Stimulated activated CD4-positive, alpha-beta T cell treated with anti-CD3 and anti-CD28 coated beads, TNF-alpha, amount 100 ng/mL, for 24 hours (primary cell): ENCODE data around the gene ZNF525.
"Not testable (repeated sequence)": the region's sequence is repeated elsewhere in the genome, so short reads cannot be mapped to it uniquely, and the experiment has no call there.

ENCODE experiments used
- DNase-seq, 3 experiments: peaks; one replicate each; pipeline ENCODE4 v3.0.0-alpha.2; 2020; ENCODE audit warnings: low read depth in 3 of 3

ZNF525 gene

DNA sequence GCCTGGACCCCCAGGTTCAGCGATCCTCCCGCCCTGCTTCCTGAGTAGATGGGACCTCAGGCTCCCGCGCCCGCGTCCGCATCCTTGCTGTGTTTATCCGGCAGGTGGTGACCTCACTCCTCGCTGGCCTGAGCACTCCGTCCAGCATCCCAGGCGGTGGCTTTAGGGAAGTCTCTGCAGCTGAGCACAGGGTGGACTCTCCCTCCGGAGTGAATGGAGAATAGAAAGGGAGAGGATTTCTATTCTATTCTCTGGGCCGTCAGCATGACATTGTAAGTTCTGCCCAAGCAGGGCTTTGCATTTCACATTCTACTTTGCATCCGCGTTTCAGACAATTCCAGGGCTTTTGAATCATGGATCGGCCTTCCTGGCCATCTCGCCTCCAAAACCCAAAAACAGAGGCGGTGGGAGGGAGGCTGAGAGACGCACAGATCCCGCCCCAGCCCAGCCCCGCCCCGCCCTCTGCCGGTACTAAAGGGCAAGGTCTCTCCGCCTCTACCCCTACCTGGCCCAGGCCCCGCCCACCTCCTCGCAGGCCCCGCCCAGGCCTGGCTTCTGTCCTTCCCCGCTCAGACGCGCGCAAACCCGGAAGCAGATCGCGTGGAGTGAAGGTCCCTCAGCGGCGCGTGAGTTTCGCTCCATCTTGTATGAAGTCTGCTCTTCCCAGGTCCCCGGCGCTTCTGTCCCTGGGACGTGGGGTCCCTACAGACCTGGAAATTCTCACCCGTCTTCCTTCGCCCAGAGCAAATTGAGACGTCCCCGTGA is at the start of gene ZNF525:
ZNF525 (plus strand) TSS at position 572 of the 765 bp plus-strand sequence. CDS start 6,577 bp downstream, outside the sequence.
- peak; percentile 85 to 94 (median 93) for DNase-seq

DNA sequence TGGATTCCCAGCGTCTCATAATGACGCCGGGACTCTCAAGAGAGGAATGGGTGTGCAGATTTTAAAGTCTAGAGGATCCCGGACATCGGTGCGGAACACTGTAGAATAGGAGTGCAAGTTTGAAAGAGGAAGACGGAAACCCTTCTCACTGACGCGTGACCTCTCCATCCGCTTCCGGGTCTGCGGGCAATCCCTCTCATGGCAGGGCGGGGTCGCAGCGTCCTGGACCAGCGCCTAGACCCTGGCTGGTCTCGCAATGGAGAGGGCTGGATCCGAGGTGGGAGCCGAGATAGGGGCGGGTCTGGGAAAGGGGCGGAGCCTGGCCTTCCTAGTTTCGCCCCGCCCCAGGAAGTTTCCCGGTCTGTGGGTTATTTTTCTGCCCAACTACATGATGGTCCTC is 36.5 kb upstream of the ZNF525 start:
- DNase-seq = no peak

DNA sequence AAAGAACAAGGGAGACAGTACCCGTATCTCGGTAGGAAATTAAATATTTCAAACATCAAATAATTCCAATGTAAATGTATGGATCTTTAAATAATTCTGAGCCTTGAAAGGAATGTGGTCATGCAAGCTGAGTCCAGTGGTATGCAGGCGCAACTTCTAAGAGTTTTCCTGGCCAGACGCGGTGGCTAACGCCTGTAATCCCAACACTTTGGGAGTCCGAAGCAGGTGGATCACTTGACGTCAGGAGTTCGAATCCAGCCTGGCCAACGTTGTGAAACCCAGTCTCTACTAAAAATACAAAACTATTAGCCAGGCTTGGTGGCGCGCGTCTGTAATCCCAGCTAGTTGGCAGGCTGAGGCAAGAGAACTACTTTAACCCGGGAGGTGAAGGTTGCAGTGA is 33.0 kb upstream of the ZNF525 start:
- no peak for DNase-seq

DNA sequence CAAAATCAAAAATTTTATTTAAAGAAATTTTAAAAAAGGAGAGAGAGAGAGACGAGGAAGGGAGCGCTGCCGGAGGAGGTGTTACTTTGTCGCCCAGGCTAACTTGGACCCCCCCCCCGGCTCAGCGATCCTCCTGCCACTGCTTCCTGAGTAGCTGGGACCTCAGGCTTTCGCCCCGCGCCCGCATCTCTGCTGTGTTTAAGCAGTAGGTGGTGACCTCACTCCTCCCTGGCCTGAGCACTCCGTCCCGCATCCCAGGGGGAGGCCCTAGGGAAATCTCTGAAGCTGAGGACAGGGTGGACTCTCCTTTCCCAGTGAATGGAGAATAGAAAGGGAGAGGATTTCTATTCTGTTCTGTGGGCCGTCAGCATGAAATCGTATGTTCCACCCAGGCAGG is 32.4 kb upstream of the ZNF525 start:
- DNase-seq = no peak

DNA sequence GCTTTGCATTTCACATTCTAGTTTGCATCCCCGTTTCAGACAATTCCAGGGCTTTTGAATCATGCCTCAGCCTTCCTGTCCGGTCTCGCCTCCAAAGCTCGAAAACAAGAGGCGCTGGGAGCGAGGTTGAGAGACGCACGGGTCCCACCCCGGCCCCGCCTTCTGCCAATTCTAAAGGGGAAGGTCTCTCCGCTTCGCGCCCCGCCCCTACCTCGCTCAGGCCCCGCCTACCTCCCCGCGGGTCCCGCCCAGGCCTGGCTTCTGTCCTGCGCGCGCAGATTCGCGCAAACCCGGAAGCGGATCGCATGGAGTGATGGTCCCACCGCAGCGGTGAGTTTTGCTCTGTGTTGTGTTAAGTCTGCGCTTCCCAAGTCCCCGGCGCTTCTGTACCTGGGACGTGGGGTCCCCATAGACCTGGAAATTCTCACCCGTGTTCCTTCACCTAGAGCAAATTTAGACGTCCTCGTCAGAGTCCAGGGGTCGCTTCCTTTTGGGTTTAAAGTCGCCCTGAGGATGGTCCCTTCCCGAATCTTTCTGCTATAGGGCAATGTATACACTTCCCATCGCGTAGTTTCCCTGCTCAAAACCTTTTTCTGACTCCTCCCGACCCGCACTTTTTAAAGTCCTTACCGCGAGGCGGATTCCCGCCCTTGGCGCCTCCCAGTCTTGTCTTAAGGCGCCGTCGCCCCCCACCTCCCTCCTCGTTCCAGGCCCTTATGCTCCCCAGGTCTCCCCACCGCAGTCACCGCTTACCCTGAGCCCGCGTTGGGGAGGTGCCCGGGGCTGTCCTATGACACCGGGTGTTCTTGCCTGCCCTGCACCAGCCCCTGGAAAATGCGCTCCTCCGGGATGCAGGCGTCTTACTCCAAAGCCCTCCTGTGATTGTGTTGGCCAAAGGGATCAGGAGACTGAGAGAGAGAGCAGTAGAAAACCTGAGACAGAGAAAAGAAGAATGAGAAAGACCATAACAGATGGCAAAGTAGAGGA is 31.7 kb upstream of the ZNF525 start, which contains the start of gene ZNF845:
ZNF845 (plus strand) TSS at position 287 of the 987 bp plus-strand sequence. CDS start 7,559 bp downstream, outside the sequence.
- DNase-seq = peak; percentile 93 to 97 (median 95)

DNA sequence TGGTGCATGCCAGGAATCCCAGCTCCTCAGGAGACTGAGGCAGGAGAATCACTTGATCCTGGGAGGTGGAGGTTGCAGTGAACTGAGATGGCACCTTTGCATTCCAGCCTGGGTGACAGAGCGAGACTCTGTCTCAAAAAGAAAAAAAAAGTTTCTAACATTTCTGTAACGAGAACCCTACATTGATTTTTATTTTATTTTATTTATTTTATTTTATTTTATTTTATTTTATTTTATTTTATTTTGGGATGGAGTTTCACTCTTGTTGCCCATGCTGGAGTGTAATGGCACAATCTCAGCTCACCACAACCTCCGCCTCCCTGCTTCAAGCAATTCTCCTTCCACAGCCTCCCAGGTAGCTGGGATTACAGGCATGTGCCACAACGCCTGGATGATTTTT is 21.1 kb upstream of the ZNF525 start:
- DNase-seq = not testable (repeated sequence)

DNA sequence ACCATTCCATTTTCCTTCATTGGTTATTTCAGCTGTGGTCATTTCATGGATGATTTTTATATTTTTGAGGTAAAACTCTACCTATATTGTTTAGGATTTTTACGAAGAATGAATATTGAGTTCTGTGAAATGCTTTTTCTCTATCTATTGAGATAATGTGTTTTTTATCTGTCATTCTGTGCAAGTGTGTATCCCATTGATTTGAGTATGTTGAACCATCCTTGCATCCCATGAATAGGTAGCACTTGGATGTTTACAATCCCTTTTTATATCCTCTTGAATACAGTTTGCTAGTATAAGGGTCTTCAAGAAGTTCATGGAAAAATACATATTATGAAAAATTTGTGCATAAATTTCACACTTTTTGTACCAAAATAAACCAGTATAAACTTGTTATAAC is 9.8 kb upstream of the ZNF525 start:
- DNase-seq = no peak

DNA sequence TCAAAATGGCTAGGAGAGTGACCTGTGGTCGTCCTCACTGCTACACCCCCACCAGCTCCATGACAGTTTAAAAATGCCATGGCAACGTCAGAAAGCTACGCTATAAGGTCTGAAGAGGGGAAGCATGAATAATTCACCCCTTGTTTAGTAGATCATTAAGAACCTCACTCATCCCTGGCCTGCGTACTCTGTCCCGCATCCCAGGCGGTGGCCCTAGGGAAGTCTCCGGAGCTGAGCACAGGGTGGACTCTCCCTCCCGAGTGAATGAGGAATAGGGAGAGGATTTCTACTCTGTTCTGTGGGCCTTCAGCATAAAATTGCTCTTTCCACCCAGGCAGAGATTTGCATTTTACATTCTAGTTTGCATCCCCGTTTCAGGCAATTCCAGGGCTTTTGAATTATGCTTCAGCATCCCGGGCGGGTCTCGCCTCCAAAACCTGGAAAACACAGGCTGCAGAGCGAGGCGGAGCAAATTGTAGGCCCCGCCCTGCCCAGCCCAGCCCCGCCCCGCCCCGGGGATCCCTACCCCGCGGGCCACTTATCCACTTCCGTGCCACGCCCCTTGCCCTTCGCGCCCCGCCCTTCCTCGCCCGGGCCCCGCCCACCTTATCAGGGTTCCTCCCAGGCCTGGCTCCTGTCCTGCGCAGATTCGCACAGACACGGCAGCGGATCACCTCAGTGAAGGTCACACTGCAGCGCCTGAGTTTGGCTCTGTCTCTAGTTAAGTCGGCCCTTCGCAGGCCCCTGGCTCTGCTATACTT is 7.5 kb upstream of the ZNF525 start:
- no peak for DNase-seq

DNA sequence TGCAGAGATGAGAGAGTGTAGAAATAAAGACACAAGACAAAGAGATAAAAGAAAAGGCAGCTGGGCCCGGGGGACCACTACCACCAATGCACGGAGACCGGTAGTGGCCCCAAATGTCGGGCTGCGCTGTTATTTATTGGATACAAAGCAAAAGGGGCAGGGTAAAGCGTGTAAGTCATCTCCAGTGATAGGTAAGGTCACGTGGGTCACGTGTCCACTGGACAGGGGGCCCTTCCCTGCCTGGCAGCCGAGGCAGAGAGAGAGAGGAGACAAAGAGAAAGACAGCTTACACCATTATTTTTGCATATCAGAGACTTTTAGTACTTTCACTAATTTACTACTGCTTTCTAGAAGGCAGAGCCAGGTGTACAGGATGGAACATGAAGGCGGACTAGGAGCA is 5.4 kb upstream of the ZNF525 start:
- DNase-seq = not testable (repeated sequence)

DNA sequence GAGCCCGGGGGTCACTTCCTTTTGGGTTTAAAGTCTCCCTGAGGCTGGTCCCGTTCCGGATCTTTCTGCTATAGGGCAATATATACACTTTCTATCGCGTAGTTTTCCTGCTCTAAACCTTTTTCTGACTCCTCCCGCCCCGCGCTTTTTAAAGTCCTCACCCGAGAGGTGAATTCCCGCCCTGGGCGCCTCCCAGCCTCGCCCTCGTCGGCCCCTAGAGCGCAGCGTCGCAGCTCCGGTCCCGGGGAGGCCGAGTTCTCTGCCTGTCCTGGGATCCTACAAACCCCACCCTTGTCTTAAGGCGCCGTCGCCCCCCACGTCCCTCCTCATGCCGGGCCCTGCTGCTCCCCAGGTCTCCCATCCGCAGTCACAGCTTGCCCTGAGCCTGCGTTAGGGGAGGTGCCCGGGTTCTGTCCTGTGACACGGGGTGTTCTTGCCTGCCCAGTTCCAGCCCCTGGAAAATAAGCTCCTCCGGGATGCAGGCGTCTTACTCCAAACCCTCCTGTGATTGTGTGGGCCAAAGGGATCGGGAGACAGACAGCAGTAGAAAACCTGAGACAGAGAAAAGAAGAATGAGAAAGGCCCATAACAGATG is 491 bp downstream of the ZNF525 start:
- DNase-seq = peak; percentile 1 to 18 (median 12)

DNA sequence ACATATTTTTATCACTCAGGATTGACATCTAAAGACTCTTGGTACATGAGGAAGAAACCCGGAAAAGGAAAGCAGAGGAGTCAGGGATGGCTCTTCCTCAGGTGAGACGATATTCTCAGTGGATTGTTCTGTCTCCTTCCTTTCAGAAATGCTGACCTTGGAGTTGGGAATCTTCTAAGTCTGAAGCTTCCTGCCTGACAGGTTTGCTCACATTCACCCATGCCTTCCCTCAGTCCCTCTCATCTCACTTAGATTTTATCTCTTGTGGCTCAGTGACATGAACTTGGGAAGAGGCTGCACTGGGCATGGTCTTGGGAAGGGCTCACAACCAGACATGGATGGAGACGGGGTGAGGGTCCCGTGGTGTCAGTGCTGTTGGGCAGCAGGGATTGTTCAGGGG is 6.7 kb downstream of the ZNF525 start:
- DNase-seq = no peak

DNA sequence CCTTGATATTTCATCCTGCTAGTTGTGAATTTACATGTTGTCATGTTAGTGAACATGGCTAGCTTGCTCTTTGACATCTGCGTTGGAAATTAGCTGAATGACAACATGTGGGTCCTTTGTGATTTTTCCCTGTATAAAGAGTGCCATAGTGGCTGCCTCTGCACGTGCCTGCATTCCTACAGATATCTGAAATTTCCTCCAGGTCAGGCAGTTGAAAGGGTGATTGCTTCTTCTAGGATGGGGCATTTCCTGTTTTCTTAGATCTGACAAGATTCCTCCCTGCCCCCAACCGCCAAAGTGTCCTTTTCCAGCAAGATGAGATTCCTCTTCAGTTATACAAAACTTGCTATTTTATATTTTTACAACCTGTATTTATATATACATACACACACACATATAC is 8.8 kb downstream of the ZNF525 start:
- no peak for DNase-seq

DNA sequence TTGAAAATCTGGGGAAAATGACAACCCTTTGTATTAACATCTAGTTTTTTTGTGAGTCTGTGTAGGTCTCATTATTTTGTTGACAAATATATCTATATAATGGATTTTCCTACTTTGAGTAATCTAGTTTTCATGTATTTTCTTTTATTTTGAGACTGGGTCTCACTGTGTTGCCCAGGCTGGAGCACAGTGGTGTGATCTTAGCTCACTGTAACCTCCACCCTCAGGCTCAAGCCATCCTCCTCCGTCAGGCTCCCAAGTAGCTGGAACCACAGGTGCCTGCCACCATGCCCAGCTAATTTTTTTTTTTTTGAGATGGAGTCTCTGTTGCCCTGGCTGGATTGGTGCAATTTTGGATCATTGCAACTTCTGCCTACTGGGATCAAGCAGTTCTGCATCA is 9.2 kb downstream of the ZNF525 start:
- DNase-seq = no peak

DNA sequence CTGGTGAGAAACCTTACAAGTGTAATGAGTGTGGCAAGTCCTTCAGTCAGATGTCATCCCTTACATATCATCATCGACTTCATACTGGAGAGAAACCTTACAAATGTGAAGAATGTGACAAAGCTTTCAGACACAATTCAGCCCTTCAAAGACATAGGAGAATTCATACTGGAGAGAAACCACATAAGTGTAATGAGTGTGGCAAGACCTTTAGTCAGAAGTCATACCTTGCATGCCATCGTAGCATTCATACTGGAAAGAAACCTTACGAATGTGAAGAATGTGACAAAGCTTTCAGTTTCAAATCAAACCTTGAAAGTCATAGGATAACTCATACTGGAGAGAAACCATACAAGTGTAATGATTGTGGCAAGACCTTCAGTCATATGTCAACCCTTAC is 15.9 kb downstream of the ZNF525 start:
- DNase-seq = no peak

DNA sequence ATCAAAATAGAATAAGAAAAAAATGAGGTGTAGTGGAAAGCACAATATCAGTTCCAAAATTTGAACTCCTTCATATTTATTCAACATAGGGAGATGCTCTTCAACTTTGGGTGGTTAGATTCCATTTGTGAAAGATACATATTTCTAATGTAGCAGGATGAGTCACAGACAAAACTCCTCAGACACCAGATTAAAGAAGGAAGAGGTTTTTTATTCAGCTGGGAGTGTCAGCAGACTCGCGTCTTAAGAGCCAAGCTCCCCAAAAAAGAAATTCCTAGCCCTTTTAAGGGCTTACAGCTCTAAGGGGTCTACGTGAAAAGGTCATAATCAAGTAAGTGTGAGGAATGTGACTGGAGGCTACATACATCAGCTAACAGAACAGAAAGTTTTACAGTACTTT is 22.7 kb downstream of the ZNF525 start:
- DNase-seq = no peak

DNA sequence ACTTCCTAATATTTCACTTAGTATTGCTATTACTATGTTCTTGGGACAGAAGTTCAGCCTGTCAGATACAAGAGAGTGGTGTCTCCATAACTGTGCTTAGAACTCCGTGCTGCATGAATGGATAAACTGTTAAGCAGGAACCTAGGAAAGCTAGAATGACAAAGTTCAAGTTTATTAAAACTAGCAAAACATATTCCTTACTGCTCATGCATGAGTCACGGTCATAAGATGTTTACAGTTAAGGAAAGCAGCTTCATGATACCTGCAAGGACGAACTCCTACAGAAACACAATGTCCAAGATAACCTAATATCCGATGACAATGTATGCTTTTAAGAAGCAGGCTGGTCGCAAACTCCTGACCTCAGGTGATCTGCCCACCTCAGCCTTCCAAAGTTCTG is 23.4 kb downstream of the ZNF525 start:
- DNase-seq = no peak

DNA sequence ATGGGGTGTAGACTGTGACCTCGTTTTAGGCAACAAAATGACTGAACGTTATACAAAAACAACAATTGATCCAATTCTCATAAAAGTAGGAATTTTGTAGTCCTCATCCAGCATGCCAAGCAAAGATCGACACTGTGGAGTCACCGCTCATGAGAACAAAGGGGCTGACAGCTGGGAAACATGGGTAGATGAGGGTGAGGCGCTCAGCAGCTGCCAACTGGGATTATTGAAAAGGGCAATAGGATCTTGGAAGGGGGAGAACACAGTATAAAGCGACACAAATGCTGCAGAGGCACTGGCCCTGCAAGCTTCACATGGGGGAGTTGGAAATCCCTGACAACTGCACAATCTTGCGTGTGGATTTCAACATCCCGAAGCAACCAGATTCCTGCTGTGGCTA is 24.1 kb downstream of the ZNF525 start:
- no peak for DNase-seq

DNA sequence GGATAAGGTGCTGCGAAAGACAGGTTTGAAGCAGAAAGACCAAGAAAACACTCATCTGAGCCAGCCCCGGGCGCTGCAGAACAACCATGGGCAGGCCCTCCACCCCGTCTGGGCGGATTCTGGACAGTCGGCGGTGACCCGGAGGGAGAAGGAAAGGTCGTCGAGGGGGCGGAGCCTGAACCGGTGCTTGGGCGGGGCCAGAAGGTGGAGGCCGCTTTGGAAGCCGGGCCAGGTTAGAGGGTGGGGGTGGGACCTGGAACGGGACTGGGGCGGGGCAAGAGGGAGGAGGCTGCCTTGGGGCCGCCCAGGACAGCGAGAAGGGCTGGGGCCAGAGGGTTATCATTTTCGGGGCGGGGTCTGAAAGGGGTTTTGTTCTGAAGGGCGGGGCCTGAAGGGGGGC is 24.5 kb downstream of the ZNF525 start:
- DNase-seq = no peak

DNA sequence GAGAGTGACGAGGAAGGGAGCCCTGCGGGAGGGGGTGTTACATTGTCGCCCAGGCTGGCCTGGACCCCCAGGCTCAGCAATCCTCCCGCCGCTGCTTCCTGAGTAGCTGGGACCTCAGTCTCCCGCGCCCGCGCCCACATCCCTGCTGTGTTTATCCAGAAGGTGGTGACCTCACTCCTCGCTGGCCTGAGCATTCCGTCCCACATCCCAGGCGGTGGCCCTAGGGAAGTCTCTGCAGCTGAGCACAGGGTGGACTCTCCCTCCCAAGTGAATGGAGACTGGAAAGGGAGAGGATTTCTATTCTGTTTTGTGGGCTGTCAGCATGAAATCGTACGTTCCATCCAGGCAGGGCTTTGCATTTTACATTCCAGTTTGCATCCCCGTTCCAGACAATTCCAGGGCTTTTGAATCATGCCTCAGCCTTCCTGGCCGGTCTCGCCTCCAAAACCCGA is 29.0 kb downstream of the ZNF525 start:
- DNase-seq = no peak

DNA sequence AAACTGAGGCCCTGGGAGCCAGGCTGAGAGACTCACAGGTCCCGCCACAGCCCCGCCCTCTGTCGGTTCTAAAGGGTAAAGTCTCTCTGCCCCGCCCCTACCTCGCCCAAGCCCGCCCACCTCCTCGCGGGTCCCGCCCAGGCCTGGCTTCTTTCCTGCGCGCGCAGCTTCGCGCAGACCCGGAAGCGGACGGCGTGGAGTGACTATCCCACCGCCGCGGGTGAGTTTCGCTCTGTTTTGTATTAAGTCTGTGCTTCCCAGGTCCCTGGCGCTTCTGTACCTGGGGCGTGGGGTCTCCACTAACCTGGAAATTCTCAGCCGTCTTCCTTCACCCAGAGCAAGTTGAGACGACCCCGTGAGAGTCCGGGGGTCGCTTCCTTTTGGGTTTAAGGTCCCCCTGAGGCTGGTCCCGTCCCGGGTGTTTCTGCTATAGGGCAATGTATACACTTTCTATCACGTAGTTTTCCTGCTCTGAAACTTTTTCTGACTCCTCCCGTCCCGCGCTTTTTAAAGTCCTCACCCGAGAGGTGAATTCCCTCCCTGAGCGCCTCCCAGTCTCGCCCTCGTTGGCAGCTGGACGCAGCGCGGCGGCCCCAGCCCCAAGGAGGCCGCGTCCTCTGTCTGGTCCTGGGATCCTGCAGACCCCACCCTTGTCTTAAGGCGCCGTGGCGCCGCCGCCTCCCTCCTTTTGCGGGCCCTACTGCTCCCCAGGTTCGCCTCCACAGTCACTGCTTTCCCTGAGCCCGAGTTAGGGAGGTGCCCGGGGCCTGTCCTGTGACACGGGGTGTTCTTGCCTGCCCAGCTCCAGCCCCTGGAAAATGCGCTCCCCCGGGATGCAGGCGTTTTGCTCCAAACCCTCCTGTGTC is 29.7 kb downstream of the ZNF525 start, which contains the start of gene ZNF765:
ZNF765 (plus strand) TSS at position 176 of the 866 bp plus-strand sequence. CDS start 2,867 bp downstream, outside the sequence.
- DNase-seq = peak; percentile 94 to 97 (median 94)
